Activated T-cell treated with anti-CD3 and anti-CD28 coated beads, Interleukin-2, amount 50 U/mL, for 72 hours (primary cell): ENCODE results near the gene TAS2R31. TPM values are rescaled to one million over a fixed set of nuclear protein-coding genes. Genes with fewer than 3 reads are reported as not detected.
"Not testable (repeated sequence)": the region's sequence is repeated elsewhere in the genome, so short reads cannot be mapped to it uniquely, and the experiment has no call there.

Experiments
- ATAC-seq, 2 donors: fragments of 150-1000 bp; cut with Tn5 transposase; replicated peaks in 1 of 2; 2 replicates each; pipeline ENCODE4 v1.10.0; 2021; ENCODE audit warnings: moderate library complexity in 2 of 2, mild to moderate bottlenecking in 1 of 2
- DNase-seq, 2 donors: peaks; one replicate each; pipeline ENCODE4 v3.0.0; 2021 to 2022; ENCODE audit warnings: mixed read lengths in 1 of 2
- H3K27ac Mint-ChIP-seq: one replicate; pipeline ENCODE4 v1.8.0; 2022; ENCODE audit warnings: mild to moderate bottlenecking, moderate library complexity, mixed read lengths
- H3K27me3 Mint-ChIP-seq: one replicate; pipeline ENCODE4 v1.8.0; 2022; ENCODE audit warnings: low read depth, mixed read lengths
- H3K36me3 Mint-ChIP-seq, 2 donors: one replicate each; pipeline ENCODE4 v1.8.0; 2022; ENCODE audit warnings: mixed read lengths in 2 of 2, mild to moderate bottlenecking in 1 of 2; ENCODE audit not compliant: insufficient read depth in 2 of 2
- H3K4me1 Mint-ChIP-seq: one replicate; pipeline ENCODE4 v1.8.0; 2022; ENCODE audit warnings: low read depth, mixed read lengths
- H3K4me3 Mint-ChIP-seq, 2 donors: one replicate each; pipeline ENCODE4 v1.8.0; 2022; ENCODE audit warnings: mild to moderate bottlenecking in 2 of 2, mixed read lengths in 2 of 2, moderate library complexity in 2 of 2
- H3K9me3 Mint-ChIP-seq, 2 donors: one replicate each; pipeline ENCODE4 v1.8.0; 2022; ENCODE audit warnings: mixed read lengths in 2 of 2
- total RNA-seq, 2 donors: library from RNA; stranded (reverse); gene quantifications; one replicate each; pipeline ENCODE4 v1.2.3, GENCODE V29; 2022

The TAS2R31 gene
- total RNA-seq, 2 donors from 2014 or later = 1.9 to 2.9 TPM

DNA sequence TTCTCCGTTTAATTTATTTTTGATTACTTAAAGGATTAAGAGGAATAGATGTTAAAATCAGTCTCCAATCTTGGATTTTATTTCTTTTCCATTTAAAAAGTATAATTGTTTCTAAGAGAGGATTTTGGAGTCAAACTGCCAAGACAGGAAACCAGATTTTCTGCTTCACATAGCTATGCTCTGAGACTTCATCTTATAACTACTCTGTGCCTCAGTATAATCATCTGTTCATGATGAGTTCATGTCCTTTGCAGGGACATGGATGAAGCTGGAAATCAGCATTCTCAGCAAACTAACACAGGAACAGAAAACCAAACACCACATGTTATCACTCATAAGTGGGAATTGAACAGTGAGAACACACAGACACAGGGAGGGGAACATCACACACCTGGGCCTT, 9.0 kb upstream of the TAS2R31 start:
- H3K36me3 Mint-ChIP-seq = peaks cover under 1 to 12% of the 10 kb centered on the region in 2 donors
- H3K4me1 Mint-ChIP-seq = no peaks in the 10 kb centered on the region
- DNase-seq = no peak
- no peaks in the 10 kb centered on the region for H3K27me3 Mint-ChIP-seq
- H3K4me3 Mint-ChIP-seq = no peak overlapping the region
- no peak for ATAC-seq
- peaks cover 1 to 3% of the 10 kb centered on the region in 2 donors for H3K9me3 Mint-ChIP-seq
- H3K27ac Mint-ChIP-seq = no peak overlapping the region

- DNase-seq (no peak), ATAC-seq (no peak)
- H3K4me3 Mint-ChIP-seq = no peak overlapping the region
- peaks cover 3% of the 10 kb centered on the region in 2 donors for H3K9me3 Mint-ChIP-seq
- no peak overlapping the region for H3K27ac Mint-ChIP-seq
- no peaks in the 10 kb centered on the region for H3K4me1 Mint-ChIP-seq
- H3K36me3 Mint-ChIP-seq = peaks cover 2 to 9% of the 10 kb centered on the region in 2 donors
- H3K27me3 Mint-ChIP-seq = no peaks in the 10 kb centered on the region
Observed at GRCh38 chr12:11039171-11039570, 8.0 kb upstream of the TAS2R31 start.

DNA sequence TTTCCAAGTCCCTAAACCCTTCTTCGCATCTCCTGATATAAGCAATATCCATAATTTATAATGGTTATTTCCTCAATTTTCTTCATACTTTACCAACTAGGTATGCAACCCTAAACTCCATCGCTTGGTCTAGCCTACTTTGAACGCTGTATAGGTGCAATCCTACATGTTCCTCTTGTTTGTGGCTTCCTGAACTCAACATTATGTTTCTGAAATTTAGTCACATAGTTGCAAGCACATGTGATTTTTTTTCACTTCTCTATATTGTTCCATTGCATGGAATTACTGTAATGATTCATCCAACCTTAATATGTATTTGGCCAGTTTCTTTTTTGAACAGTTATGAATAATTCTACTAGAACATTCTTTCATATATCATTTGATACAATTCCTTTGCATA, 2.8 kb upstream of the TAS2R31 start:
- not testable (repeated sequence) for H3K27me3 Mint-ChIP-seq, DNase-seq, H3K36me3 Mint-ChIP-seq, H3K27ac Mint-ChIP-seq, H3K4me1 Mint-ChIP-seq, H3K4me3 Mint-ChIP-seq, H3K9me3 Mint-ChIP-seq
- ATAC-seq = peak; percentile 32 to 82

- Mint-ChIP-seq H3K9me3 (peaks cover 2 to 4% of the 10 kb centered on the region in 2 donors), H3K27me3 (no peaks in the 10 kb centered on the region), H3K27ac (no peak overlapping the region), H3K4me1 (no peaks in the 10 kb centered on the region), H3K4me3 (no peak overlapping the region), H3K36me3 (peaks cover 2 to 11% of the 10 kb centered on the region in 2 donors)
- ATAC-seq = no peak
- no peak for DNase-seq
Observed at GRCh38 chr12:11026118-11026517, 5.1 kb downstream of the TAS2R31 start.

- ATAC-seq (no peak), DNase-seq (no peak)
- no peaks in the 10 kb centered on the region for H3K4me1 Mint-ChIP-seq
- no peak overlapping the region for H3K27ac Mint-ChIP-seq
- no peaks in the 10 kb centered on the region for H3K27me3 Mint-ChIP-seq
- H3K36me3 Mint-ChIP-seq = peaks cover 2 to 9% of the 10 kb centered on the region in 2 donors
- no peak overlapping the region for H3K4me3 Mint-ChIP-seq
- peaks cover 2 to 4% of the 10 kb centered on the region in 2 donors for H3K9me3 Mint-ChIP-seq
Observed at GRCh38 chr12:11023387-11023786, 7.8 kb downstream of the TAS2R31 start.

DNA sequence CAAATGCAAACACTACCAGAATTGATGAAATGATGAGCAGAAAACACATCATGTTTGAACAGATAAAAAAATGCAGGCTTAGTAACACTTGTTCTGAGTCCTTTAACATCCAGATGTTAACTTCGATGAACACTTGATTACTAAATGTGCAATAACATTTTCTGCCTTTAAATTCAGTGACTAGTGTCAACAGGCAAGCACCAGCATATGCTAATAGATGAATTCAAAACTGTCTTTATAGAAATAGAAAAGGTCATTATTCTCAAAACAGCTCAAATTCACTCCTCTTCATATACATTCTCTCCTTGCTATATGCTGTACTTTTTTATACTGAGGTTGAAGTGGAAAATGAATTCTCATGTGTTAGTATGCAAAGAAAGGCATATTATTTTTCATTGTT, 8.7 kb downstream of the TAS2R31 start, which contains the start of gene TAS2R19:
TSS of gene TAS2R19 (minus strand) at position 101 of the 400 bp plus-strand sequence. CDS start at position 52, 49 bp downstream.
- H3K4me1 Mint-ChIP-seq = no peaks in the 10 kb centered on the region
- ATAC-seq (no peak), DNase-seq (no peak)
- no peak within 1 kb of the TSS for H3K4me3 Mint-ChIP-seq
- peaks cover 2 to 4% of the 10 kb centered on the region in 2 donors for H3K9me3 Mint-ChIP-seq
- peaks cover 2 to 9% of the 10 kb centered on the region in 2 donors for H3K36me3 Mint-ChIP-seq
- H3K27me3 Mint-ChIP-seq = no peaks in the 10 kb centered on the region
- H3K27ac Mint-ChIP-seq = no peak within 1 kb of the TSS

GRCh38 chr12:11016937-11017336, 14.3 kb downstream of the TAS2R31 start:
- Mint-ChIP-seq H3K27ac (no peak overlapping the region), H3K4me1 (no peaks in the 10 kb centered on the region), H3K9me3 (no peaks in the 10 kb centered on the region), H3K4me3 (no peak overlapping the region), H3K36me3 (no peaks in the 10 kb centered on the region), H3K27me3 (no peaks in the 10 kb centered on the region)
- ATAC-seq = no peak
- DNase-seq = no peak

- Mint-ChIP-seq H3K27ac (no peak overlapping the region), H3K9me3 (no peaks in the 10 kb centered on the region)
- ATAC-seq = no peak
Observed at GRCh38 chr12:11015775-11016430, 15.3 kb downstream of the TAS2R31 start.

GRCh38 chr12:11014234-11014633, 17.0 kb downstream of the TAS2R31 start:
- Mint-ChIP-seq H3K4me3 (no peak overlapping the region), H3K4me1 (no peaks in the 10 kb centered on the region), H3K27ac (no peak overlapping the region), H3K27me3 (no peaks in the 10 kb centered on the region), H3K9me3 (no peaks in the 10 kb centered on the region), H3K36me3 (no peaks in the 10 kb centered on the region)
- no peak for DNase-seq
- ATAC-seq = no peak

More at GRCh38 chr12:11015775-11016430, 15.3 kb downstream of the TAS2R31 start:
- no peak for DNase-seq
- no peaks in the 10 kb centered on the region for H3K4me1 Mint-ChIP-seq
- no peaks in the 10 kb centered on the region for H3K27me3 Mint-ChIP-seq
- H3K4me3 Mint-ChIP-seq = no peak overlapping the region
- H3K36me3 Mint-ChIP-seq = no peaks in the 10 kb centered on the region

DNA sequence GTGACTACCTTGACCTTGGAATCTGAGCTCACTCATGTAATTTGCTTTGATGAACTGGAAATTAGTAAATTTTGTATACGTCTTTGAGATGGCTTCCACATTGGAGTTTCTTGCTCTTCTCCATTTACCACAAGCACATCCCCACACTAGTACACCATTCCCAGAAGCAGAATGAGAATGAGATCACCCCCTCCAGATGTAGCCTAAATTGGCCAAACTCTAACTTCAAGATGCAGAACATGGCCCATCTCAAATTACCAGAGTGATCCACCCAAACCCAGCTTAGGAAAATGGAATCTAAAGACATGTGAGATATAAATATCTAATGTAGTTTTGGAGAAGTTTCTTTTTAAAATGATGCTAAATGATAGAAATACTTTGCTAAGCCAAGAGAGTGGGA, 23.6 kb downstream of the TAS2R31 start:
- ATAC-seq (no peak), DNase-seq (no peak)
- H3K4me1 Mint-ChIP-seq = no peaks in the 10 kb centered on the region
- H3K36me3 Mint-ChIP-seq = no peaks in the 10 kb centered on the region
- H3K9me3 Mint-ChIP-seq = no peaks in the 10 kb centered on the region
- H3K27me3 Mint-ChIP-seq = no peaks in the 10 kb centered on the region
- H3K27ac Mint-ChIP-seq = no peak overlapping the region
- H3K4me3 Mint-ChIP-seq = no peak overlapping the region

DNA sequence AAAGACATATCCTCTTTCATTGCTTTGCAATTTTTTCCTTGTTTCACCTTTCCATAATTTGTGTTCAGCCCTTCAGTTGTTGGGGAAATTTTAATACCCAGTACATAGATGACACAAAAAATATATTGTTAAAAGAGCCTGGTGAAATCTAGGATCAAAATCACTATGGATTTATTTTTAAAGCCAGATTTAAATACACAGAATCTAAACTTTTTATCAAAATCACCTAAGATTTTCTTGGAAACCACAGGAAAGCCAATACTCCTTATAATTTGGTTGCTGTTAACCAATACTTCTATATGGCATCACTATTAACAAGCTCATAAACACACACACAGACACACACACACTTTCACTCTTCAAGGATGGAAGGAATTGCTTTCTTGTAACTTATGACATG, 33.0 kb downstream of the TAS2R31 start, which contains the start of gene TAS2R20:
TSS of gene TAS2R20 (minus strand) at position 101 of the 400 bp plus-strand sequence. CDS start 429 bp downstream, outside the sequence.
- DNase-seq = no peak
- no peak for ATAC-seq
- H3K27ac Mint-ChIP-seq = no peak within 1 kb of the TSS
- no peaks in the 10 kb centered on the region for H3K4me1 Mint-ChIP-seq
- no peak within 1 kb of the TSS for H3K4me3 Mint-ChIP-seq
- H3K27me3 Mint-ChIP-seq = no peaks in the 10 kb centered on the region
- H3K9me3 Mint-ChIP-seq = peaks cover 0 to 3% of the 10 kb centered on the region in 2 donors
- peaks cover 2 to 11% of the 10 kb centered on the region in 2 donors for H3K36me3 Mint-ChIP-seq

DNA sequence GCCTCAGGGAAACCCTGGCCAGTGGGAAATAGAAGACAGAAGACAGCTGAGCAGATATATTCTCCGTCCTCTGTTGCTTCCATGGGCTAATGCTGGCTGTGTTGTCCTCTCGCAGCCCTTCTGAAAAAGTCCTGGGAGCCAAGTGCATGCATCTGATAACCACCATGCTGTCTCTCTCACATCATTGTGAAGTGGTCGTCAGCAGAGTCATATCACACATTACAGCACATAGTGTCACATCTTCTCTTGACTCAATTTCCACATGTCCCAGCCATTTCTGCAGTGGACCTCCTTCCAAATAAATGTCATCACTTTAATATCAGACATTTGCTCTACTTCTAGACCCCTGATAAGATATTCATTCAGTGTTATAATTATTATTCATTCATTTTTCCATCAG, 36.9 kb downstream of the TAS2R31 start:
- Mint-ChIP-seq H3K36me3 (peaks cover 7 to 15% of the 10 kb centered on the region in 2 donors), H3K27ac (no peak overlapping the region), H3K27me3 (no peaks in the 10 kb centered on the region), H3K4me3 (no peak overlapping the region), H3K9me3 (peaks cover 0 to 8% of the 10 kb centered on the region in 2 donors), H3K4me1 (peaks cover under 1% of the 10 kb centered on the region)
- ATAC-seq (no peak), DNase-seq (no peak)

GRCh38 chr12:10989107-10989506, 42.1 kb downstream of the TAS2R31 start:
- H3K9me3 Mint-ChIP-seq = peaks cover 0 to 8% of the 10 kb centered on the region in 2 donors
- H3K27ac Mint-ChIP-seq = no peak overlapping the region
- DNase-seq = no peak
- peaks cover 24% of the 10 kb centered on the region for H3K4me1 Mint-ChIP-seq
- H3K27me3 Mint-ChIP-seq = peaks cover 5% of the 10 kb centered on the region
- ATAC-seq = peak; percentile 81 to 92
- peaks cover 7 to 13% of the 10 kb centered on the region in 2 donors for H3K36me3 Mint-ChIP-seq
- H3K4me3 Mint-ChIP-seq = no peak overlapping the region

GRCh38 chr12:10986812-10987211, 44.4 kb downstream of the TAS2R31 start, which contains the start of gene TAS2R50:
Gene TAS2R50, minus strand, starts transcription at chr12:10986912. Its CDS starts 52 bp downstream, at chr12:10986860.
- H3K36me3 Mint-ChIP-seq = peaks cover 7 to 16% of the 10 kb centered on the region in 2 donors

More at GRCh38 chr12:10986812-10987211, 44.4 kb downstream of the TAS2R31 start, which contains the start of gene TAS2R50:
- H3K4me3 Mint-ChIP-seq = no peak within 1 kb of the TSS
- H3K27me3 Mint-ChIP-seq = peaks cover 13% of the 10 kb centered on the region
- DNase-seq (no peak), ATAC-seq (no peak)
- H3K27ac Mint-ChIP-seq = no peak within 1 kb of the TSS
- H3K4me1 Mint-ChIP-seq = peaks cover 40% of the 10 kb centered on the region
- peaks cover 0 to 8% of the 10 kb centered on the region in 2 donors for H3K9me3 Mint-ChIP-seq
